GM19463 (cell line): ENCODE data around the gene SLC25A26.

Source experiments
- ATAC-seq: cut with Tn5 transposase; IDR thresholded peaks from one replicate; pipeline ENCODE4 v1.9.1; 2021; ENCODE audit warnings: mild to moderate bottlenecking, moderate library complexity; ENCODE audit not compliant: unreplicated experiment

The SLC25A26 gene

DNA sequence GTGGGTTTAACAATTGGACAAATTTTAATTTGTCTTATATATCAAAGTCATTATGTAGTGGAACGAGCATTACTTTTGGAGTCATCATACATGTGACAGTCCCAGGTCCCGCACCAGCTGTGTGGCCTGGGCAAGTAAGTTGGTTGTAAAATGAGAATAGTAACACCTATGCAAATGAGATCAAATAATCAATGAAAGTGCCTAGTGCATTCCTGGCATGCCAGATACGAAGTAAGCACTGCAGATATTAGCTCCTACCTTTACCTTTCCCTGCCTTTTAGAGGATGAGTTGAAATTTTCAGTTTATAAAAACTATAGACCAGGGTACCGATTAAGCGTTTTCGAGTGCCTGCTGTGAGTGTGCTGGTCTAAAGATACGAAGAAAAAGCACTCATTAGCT, 145.9 kb downstream of the SLC25A26 start:
- ATAC-seq = no peak

DNA sequence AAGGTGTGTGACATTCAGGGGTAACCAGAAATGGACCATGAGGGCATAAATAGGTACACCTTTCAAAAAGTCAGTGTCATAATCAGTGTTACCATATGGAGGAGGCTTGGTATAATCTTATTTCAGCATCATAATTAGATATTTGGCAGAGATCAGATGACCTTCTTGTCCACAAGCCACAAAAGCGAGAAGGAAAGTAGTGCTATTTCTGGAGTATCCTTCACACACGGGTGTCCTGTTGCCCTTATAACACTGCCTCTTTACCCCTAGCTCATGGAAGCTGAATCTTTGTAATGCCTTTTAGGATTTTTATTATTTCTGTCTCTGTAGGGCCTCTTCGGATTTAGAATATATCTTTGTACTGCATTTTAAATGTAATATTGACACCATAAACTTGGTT, 147.2 kb downstream of the SLC25A26 start:
- ATAC-seq = no peak

DNA sequence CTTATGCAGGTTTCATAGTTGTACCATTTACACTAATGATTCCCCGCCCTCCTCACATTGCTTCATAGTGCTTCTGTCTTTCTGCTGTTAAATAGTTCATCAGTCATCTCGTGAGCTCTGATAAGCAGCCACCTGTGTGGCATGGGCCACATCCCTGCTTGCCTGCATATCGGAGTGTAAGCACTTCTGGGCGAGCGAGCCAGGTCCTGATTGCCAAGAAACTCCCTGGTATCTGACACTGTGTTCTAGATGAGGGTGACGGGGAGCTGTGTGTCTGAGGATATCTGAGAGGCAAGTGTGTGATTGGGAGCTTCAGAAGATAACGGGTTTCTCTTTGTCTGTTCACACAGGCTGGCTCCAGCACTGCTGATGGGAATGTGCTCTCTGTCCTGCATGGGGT, 149.4 kb downstream of the SLC25A26 start:
- ATAC-seq = no peak

DNA sequence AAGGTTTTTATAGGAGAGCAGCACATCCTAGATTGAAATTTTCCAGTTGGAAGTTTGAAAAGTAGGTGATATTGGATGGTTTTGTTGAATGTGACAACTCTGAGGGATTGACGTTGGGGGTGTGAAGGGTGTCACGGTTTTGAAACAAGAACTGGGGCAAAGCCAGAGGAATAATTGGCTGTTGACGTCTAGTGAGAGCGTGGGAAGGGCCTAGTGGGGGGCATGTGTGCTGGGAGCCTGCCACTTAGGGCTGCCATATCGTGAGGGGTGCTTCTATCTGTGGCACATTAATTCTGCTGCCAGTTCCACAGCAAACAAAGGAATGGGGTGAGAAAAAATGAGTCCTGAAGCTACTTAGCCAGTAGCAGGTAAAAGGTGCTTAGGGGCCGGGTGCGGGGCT, 150.6 kb downstream of the SLC25A26 start:
- ATAC-seq = no peak

DNA sequence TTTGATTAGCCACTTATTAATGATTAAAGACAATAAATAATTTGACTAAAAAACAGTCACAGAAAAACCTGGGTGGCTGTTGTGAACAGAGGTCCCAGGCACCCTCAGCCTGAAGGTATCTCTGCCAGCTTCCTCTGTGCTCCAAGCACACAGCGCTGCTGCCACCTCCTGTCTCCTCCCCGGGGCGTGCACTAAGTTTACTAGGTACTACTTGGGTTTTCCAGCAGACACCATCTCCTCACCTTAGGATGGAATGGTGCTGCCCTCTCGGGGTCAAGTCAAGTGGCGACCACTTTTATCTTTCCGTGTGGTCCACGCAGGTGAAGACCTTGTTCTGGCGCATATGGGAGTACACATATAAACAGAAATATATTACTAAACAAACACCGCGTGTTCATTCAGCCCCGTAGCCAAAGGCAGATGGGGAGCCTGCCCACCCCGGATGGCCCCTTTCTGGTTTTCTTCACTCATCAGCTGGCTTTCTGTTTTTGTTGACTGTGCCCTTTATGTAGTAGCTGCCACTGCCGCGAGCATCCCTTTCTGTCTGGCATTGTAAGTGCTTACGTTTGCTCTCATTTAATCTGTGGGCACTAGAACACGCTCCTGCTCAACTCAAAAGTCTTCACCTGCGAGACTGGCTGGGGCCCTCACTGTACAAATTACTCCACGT, 152.0 kb downstream of the SLC25A26 start:
- no peak for ATAC-seq

DNA sequence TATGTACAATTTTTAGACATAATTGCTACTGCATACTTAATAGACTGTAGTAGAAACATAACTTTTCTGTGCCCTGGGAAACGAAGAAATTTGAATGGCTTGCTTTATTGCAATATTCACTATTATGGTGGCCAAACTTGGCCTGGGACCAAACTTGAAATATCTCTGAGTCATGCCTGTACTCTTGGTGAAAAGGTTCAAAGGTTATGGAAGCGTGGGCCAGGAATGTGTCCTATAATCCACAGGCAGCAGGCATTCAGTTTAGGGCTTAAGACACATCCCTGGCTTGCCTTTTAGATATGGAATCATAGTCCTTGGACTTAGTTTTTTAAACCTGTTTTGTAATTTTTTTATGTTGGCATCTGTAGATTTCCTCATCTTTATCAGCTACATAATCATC, 155.8 kb downstream of the SLC25A26 start:
- no peak for ATAC-seq

DNA sequence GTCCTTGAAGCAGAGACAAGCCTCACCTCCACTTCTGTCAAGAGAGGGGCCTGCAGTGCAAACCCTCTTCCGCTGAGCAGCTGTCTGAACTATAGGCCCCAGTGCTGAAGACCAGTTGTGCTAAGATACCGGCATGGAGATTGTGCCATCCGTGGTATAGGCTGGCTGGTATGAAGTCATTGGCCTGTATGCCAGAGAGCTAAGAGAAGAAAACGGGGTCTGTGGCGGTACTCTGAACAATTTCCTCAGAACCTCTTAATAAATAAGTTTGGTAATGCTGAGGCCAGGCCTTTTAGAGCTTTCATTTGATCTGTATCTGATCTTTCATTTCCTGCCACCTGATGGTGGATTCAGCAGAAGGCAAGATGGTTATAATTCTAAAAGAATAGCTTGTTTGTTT, 157.0 kb downstream of the SLC25A26 start:
- no peak for ATAC-seq

DNA sequence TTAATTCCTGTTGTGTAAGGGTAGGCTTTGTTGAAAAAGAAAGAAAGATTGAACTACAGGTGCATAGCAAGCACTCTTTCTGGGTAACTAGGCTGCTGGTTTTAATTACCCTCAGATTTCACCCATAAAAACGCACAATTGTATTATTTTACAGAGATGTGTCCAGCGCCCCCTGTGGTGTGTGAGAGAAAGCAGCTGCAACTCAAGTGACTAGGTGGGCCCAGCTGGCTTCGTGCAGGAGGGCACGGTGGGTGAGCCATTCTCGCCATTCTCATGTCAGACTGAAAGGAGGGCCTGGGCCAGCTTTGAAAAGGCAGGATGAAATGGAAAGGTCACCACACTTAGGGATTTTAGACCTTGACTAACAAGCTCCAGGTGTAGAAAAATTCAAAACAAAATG, 157.5 kb downstream of the SLC25A26 start:
- ATAC-seq = no peak

DNA sequence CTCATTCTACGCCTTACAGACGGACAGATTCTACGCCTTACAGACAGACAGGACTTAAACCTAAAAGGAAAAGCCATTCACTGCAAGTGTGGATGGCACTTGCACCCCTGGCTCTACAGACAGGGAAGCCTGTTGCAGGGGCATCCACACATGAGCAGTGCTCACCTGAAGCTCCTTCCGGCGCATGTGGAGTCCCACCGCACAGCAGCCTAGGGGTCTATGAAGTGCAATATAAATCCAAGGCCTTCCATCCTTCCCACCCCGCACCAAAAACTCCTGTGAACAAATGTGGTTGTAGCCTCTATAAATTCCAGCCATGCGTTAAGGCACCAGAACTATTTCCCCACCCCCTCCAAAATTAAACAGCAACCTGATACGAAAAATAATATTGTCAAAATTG, 158.8 kb downstream of the SLC25A26 start:
- no peak for ATAC-seq

DNA sequence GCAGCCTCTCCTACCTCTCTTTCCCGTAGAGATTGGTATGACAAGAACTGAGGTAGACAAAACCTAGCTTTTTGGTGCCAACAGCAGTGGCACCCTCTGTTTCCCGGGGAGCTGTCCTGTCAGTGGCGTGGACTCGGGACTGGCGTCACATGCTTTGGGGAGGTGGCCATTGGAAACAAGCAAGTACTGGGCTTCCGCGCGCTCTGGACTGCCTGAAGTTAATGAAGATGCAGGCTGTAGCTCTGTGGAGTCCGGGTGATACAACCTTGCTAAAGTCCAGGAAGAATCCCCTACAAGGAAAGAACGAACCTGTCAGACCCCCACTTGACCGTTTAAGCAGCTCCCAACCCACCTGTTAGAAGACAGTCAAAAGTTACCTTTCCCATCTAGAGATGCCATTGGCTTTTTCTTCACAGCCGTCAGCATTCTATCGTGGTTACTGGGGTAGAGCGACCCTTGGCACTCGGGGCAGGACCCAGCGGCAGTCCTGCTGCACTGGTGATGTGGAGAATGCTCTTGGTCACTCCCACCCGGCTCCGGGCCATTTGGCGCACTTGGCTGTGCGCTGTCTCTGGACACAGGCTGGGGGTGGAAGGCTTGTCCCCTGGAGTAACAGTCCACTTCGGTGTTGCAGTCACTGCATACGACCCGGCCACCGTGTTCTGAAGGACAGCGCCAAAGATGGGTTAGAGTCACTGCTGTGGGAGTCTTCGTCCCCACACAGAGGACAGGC, 159.6 kb downstream of the SLC25A26 start:
- ATAC-seq = no peak

DNA sequence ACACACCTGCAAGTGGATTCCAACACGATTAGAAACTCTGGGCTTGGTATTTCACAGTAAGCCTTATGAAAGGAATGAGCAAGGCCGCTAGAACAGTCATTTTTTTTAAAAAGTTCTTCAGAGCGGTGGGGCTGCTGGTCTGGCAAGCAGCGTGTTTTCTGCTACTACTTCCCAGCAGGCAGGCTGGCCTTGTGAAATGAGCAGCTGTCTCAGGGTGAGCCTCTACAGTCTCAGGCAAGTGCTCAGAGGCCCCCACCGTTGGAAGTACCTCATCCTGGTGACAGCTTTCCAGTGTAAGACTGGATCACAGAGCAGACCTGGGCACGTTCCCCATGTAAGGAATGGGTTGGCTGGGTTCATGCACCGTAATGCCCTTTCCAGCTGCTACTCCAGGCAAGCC, 160.8 kb downstream of the SLC25A26 start:
- no peak for ATAC-seq

DNA sequence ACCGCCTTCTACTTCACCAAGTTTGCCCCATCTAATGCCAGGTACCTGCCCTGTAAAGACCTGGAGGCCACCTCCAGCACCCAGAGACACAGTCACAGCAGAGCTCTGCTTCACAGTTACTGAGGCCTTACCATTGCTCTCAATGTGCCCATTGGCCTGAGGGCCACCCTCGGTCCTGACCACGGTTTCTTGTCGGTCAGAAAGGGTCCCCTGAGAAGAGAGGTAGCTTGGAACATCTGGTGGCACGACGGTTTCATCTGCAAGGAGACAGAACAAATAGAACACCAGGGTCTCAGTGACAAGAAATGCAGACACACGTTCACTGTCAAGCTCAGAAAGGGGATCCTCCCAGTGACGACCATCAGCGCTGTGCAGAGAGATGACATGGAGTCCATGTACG, 161.3 kb downstream of the SLC25A26 start:
- no peak for ATAC-seq

DNA sequence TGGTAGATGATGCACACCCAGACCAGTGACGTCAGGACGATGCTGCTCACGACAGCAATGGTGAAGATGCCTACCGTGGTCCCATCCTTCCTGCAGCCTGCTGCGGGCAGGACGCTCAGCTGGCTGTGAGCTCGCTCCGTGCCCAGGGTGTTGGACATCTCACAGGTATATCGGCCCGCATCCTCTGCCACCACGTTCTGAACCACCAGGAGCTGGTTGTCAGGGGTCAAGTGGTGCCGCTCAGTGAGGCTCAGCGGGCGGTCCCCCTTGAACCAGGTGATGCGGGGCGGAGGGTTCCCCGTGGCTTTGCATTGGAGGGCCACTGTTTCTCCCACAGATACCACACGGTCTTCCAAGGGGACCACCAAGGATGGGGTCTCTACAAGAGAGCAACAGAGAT, 162.2 kb downstream of the SLC25A26 start:
- no peak for ATAC-seq

DNA sequence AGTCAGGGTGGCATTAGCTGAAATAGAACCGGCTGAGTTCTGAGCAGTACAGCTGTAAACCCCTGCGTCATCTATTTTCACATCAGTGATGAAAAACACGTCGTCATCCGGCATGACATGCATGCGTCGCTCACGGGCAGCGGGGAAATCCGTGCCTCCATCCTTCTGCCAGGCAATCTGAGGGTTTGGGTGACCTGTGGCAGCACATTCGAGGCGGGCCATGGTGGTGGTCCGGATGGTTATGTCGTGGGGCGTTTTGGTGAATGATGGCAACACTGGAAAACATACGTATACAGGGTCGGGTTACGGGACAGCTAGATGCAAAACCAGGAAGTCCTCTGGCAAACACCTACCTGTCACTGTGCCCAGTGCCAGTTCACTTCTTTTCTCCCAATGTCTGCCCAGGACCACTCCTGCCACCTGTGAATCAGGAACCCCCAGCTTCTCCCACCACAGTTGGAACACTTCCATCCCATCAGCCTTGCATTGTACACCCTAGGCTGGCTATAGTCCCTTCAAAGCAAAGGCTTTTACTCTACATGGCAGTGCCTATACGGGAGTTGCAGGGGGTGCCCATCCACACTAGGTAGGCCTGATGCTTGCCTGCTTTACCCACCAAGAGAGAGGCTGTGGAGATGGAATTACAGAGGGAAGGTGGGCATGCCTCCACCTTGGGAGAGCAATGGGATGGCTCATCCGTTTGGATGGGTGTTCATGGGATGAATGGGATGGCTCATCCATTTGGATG, 163.4 kb downstream of the SLC25A26 start:
- ATAC-seq = no peak

DNA sequence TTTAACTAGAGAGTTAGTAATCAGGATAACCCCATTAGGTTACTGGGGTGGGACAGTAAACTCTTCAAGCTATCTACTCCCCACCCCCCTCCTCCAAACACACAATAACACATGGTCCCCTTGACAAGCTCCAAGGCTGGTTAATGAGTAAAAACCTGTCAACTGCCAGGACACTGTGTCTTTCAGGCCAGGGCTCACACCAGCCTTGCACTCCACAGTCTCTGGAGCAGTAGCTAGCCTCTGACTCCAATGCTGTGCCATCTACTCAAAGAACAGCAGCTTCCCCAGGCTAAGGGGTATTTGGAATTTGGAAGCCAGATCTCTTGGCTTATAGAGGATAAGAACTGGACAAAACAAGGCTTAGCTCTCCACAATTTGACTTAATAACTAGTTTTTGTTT, 164.3 kb downstream of the SLC25A26 start:
- ATAC-seq = no peak

DNA sequence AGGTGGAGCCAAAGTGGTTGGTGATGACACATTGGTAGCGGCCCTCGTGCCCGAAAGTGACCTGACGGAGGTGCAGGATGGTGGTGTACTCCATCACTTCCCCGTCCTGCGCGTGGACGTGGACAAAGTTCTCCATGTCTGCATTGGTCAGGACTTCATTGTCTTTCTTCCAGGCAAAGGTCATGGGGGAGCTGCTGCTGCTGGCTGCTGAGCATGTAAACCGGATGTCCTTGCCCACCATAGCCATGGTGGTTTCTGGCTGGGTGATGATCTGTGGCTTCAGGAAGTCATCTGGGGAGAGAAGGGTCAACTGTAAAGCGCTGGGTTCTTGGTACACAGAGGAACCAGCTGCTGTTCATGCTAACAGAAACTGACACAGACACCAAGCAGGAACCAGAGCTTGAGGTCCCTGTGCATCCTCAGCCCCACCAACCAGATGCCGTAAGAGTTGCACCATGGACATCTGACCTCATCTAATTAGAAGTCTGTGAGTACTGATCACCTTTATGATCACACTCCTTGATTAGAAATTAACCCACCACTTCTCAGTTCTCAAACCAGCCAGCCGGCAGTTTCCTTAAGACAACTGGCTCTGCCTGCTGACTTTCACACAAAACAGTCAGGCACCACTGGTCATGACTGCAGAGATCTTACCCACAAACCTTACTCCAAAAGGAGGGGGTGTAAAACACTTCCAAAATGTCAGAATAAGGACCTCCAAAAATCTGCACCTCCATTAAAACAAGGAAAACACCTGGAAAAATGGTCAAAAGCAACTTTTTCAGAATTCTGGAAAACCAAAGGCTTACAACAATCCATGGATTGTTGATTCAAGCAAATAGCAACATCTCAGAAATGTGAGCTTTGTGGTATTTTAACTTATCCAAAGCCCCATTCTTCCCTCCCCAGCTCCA, 165.5 kb downstream of the SLC25A26 start:
- peak; percentile 82 for ATAC-seq

DNA sequence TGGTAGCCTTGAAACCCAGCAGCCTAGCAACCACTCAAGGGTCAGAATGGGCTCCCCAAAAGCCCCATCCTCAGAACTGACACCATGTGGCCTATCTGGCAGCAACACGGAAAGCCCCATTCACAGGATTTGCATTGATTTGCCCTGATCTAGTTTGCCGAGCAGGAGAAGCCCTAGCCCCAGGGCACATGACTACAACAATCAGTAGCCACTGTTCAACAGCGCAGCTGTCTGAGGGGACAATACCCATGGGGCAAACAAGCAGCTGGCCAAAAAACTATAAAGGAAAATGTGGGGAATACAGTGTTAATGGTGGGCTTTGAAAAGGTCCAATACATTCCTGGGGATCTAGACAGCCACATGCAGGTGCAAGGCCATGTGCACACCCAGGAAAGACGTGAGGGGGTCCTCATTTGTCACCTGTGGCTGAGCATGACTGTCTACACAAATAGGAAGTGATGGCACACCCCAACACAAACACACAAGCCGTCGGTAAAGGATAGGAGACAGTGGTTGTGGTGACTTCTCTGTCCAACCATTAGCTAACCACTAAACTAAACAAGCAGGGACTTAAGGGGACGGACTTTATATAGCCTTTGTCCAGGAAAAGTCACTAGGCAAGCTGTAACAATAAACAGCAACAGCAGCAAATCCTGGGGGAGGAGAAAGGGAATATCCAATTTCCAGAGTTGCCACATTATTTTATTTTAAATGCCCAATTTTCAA, 166.3 kb downstream of the SLC25A26 start:
- ATAC-seq = peak; percentile 53

DNA sequence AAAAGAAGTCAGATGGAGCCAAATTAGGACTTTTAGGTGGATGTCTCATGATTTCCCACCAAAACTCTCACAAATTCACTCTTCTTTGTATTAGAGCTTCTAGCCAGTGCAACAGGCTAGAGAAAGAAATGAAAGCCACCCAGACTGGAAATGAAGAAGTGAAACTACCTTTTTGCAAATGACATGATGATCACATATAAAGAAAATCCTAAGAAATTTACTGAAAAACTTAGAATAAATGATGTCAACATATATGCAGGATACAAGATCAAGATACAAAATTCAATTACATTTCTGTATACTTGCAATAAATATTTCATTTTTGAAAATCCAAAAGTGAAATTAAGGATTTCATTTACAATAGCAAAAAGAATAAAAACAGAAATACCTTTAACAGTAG, 169.2 kb downstream of the SLC25A26 start:
- ATAC-seq = no peak

DNA sequence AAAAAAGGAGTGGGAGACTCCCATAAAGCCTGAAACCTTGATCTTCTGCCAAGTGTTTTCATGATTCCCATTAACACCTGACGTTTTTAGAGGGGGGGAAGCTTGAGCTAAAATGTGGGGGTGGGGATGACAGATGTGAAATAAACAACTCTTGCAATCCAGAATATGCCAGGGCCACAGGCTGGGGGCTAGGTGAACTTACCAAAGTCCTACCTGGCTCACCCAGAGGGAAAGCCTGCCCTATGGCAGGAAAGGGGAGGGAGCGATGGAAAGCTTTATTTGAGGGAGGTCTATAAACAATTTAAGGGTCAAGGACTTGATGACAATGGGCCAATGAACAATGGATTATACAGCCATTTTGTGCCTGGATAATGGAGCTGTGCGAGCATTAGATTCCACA, 171.7 kb downstream of the SLC25A26 start:
- ATAC-seq = no peak

DNA sequence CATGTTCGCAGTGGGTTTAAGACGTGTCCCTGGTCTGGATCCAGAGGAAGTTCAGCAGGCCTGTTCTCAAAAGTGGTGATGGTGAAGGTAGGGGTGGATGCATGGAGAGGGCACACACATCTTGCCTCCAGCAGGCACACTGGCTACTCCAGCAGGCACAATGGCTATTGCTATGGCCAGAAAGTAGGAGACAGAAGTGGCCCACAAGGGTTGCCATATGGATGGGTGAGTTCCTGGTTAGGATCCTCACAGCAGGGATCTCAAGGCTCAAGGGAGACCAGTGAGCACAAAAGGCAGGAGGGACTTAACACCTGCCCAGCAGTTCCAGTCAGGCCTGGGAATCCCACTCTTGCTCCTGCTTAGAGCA, 172.1 kb downstream of the SLC25A26 start:
- ATAC-seq = no peak
